OCI-LY7 (cell line): ENCODE measurements around the gene MARK2.

Experiments
- CTCF ChIP-seq: fragments of 200-600 bp; sonication (generic); conservative IDR thresholded peaks from 2 replicates; pipeline ENCODE4 v1.5.1; 2014; ENCODE audit warnings: mild to moderate bottlenecking, antibody characterized with exemption, low read length, moderate library complexity, mixed read lengths
- EZH2phosphoT487 ChIP-seq: fragments of 200-600 bp; sonication (generic); IDR thresholded peaks from 2 replicates; pipeline ENCODE4 v1.6.1; 2018; ENCODE audit warnings: low read depth, borderline replicate concordance, mild to moderate bottlenecking, mixed run types, antibody characterized with exemption, low read length, moderate library complexity, mixed read lengths

- TF ChIP-seq CTCF (no peak), EZH2phosphoT487 (no peak)
These were observed 2.6 kb downstream of the MARK2 start for GRCh38 chr11:63841554-63841953.
